HepG2 (cell line): ENCODE data around the gene UBAC1. TPM values are rescaled to one million over a fixed set of nuclear protein-coding genes. Genes with fewer than 3 reads are reported as not detected.

ENCODE experiments used
- ATAC-seq: fragments of 200-7000 bp; cut with Tn5 transposase; 3 replicates; pipeline ENCODE4 v1.9.1; 2020; ENCODE audit warnings: mild to moderate bottlenecking, moderate library complexity
- Bru-seq: library from RNA; stranded (reverse); fragments of 400-500 nt; gene quantifications from one replicate; lab custom pipeline; 2021; lab: Mats Ljungman, UMichigan
- BruChase-seq, 2 experiments: library from RNA; stranded (reverse); fragments of 400-500 nt; gene quantifications; one replicate each; lab custom pipeline; 2021; lab: Mats Ljungman, UMichigan
- BruUV-seq: library from RNA; stranded (reverse); fragments of 400-500 nt; replicated peaks from 2 replicates; lab custom pipeline; 2021; lab: Mats Ljungman, UMichigan
- CTCF ChIA-PET: fragments of 300-600 bp; formaldehyde crosslinking; extraction: SDS; loops from one replicate; lab custom pipeline; 2021; ENCODE audit warnings: low total read pairs, inconsistent platforms, low intra/inter-chr PET ratio; lab: Yijun Ruan, JAX
- POLR2A ChIA-PET: fragments of 350-600 bp; sonication (Branson Sonifier 250); formaldehyde crosslinking; loops from one replicate; lab custom pipeline; 2020; ENCODE audit warnings: antibody characterized with exemption, inconsistent platforms; lab: Yijun Ruan, JAX
- DNase-seq: peaks from one replicate; pipeline ENCODE4 v3.0.0-alpha.2; 2015; ENCODE audit warnings: low spot score
- FAIRE-seq: peaks from 3 replicates; lab custom pipeline; 2011; peaks lifted over from hg19 to GRCh38; lab: Jason Lieb, UNC
- H2AFZ ChIP-seq: one replicate; pipeline ENCODE4 v1.6.1; 2011; ENCODE audit warnings: low read length, inconsistent platforms
- H3K27ac ChIP-seq: fragments of 300-600 bp; 3 replicates; pipeline ENCODE4 v1.8.0; 2011; ENCODE audit warnings: mixed run types, mild to moderate bottlenecking, mixed read lengths, low read length, inconsistent platforms; ENCODE audit not compliant: insufficient read depth; ENCODE audit errors: extremely low read length
- H3K27me3 ChIP-seq, 2 experiments: fragments of 200-600 bp in 1 of 2; 2 replicates in 1 of 2; 3 replicates in 1 of 2; pipeline versions ENCODE4 v1.6.0 to v1.8.0; 2011; ENCODE audit warnings: low read length in 2 of 2, mild to moderate bottlenecking in 2 of 2, moderate library complexity in 2 of 2, inconsistent platforms in 1 of 2; ENCODE audit not compliant: insufficient read depth in 2 of 2, control insufficient read depth in 1 of 2
- H3K36me3 ChIP-seq, 2 experiments: fragments of 200-600 bp in 1 of 2; replicated peaks in 1 of 2; 2 replicates in 1 of 2; 3 replicates in 1 of 2; pipeline versions ENCODE4 v1.5.1 to v1.8.0; 2011; ENCODE audit warnings: low read length in 2 of 2, inconsistent platforms in 1 of 2; ENCODE audit not compliant: insufficient read depth in 2 of 2, control insufficient read depth in 1 of 2
- H3K4me1 ChIP-seq: 2 replicates; pipeline ENCODE4 v1.5.1; 2012; ENCODE audit warnings: low read length, inconsistent platforms; ENCODE audit not compliant: insufficient read depth
- H3K4me2 ChIP-seq: 2 replicates; pipeline ENCODE4 v1.6.0; 2011; ENCODE audit warnings: low read depth, low read length, inconsistent platforms
- H3K4me3 ChIP-seq, 3 experiments: fragments of 200-600 bp in 1 of 3; sonication (generic), shearing (Covaris generic) in 1 of 3; replicated peaks in 1 of 3; 2 replicates each; pipeline ENCODE4 v1.5.1; 2011 to 2016; ENCODE audit warnings: low read length in 3 of 3, inconsistent platforms in 2 of 3, low read depth in 2 of 3, mild to moderate bottlenecking in 2 of 3, control low read depth in 1 of 3, mixed read lengths in 1 of 3; ENCODE audit not compliant: insufficient read depth in 1 of 3
- H3K79me2 ChIP-seq: one replicate; pipeline ENCODE4 v1.6.1; 2011; ENCODE audit warnings: low read length, inconsistent platforms; ENCODE audit not compliant: insufficient read depth
- H3K9ac ChIP-seq: 2 replicates; pipeline ENCODE4 v1.6.0; 2011; ENCODE audit warnings: mild to moderate bottlenecking, low read depth, low read length, inconsistent platforms; ENCODE audit not compliant: insufficient read depth
- H3K9me3 ChIP-seq: 2 replicates; pipeline ENCODE4 v1.5.1; 2012; ENCODE audit warnings: mild to moderate bottlenecking, low read length
- H4K20me1 ChIP-seq: 2 replicates; pipeline ENCODE4 v1.6.0; 2011; ENCODE audit warnings: inconsistent platforms, mild to moderate bottlenecking, low read length, moderate library complexity; ENCODE audit not compliant: insufficient read depth
- ATF1 ChIP-seq: IDR thresholded peaks from 2 replicates; pipeline ENCODE4 v1.6.1; 2016; ENCODE audit warnings: mild to moderate bottlenecking, control low read depth
- FOXA3 ChIP-seq: IDR thresholded peaks from 2 replicates; pipeline ENCODE4 v1.6.1; 2016; ENCODE audit warnings: missing genetic modification reagents, missing compliant biosample characterization
- KIAA2018 ChIP-seq: sonication (generic); formaldehyde crosslinking; IDR thresholded peaks from 2 replicates; pipeline ENCODE4 v1.5.0; 2020; ENCODE audit warnings: mild to moderate bottlenecking, missing genetic modification reagents, borderline replicate concordance
- ZBTB8A ChIP-seq: sonication (generic); formaldehyde crosslinking; IDR thresholded peaks from 2 replicates; pipeline ENCODE4 v1.4.0; 2020; ENCODE audit warnings: mild to moderate bottlenecking, low read depth, missing genetic modification reagents, borderline replicate concordance
- ZNF550 ChIP-seq: sonication (generic); formaldehyde crosslinking; IDR thresholded peaks from 2 replicates; pipeline ENCODE4 v1.4.0; 2020; ENCODE audit warnings: mild to moderate bottlenecking, missing genetic modification reagents, borderline replicate concordance
- WGBS: methylation state at CpG from one replicate; pipeline ENCODE4 v1.1.6; 2017; ENCODE audit warnings: low lambda C conversion rate; 5-methylcytosine and 5-hydroxymethylcytosine counted together
- in situ Hi-C: cut with HindIII; loops from 2 replicates; pipeline ENCODE4 v1.10.0; 2017; ENCODE audit warnings: low pct_unique_long_range_greater_than_20kb; ENCODE audit not compliant: extremely low pct_ligation_motif_present
- intact Hi-C: fragments of 100-400 bp; cut with micrococcal nuclease; formaldehyde crosslinking; loops from one replicate; pipeline ENCODE4 v1.10.0; 2022; ENCODE audit not compliant: unreplicated experiment
- long read RNA-seq, 2 experiments: library from RNA in 1 of 2; library from polyadenylated mRNA in 1 of 2; stranded (forward) in 1 of 2; unstranded in 1 of 2; transcript quantifications; one replicate each; pipeline ENCODE4 v2.0.0, GENCODE V29; 2019 to 2022
- polyA minus RNA-seq, 3 experiments: library from RNA; depleted of rRNA, polyadenylated mRNA; stranded (reverse); fragments of >200 nt; gene quantifications; 2 replicates each; pipeline ENCODE4 v1.2.3, GENCODE V29; 2011; ENCODE audit warnings: low replicate concordance in 1 of 3
- polyA plus RNA-seq, 8 experiments: library from polyadenylated mRNA; depleted of rRNA in 3 of 8; stranded (reverse) in 7 of 8; unstranded in 1 of 8; fragments of >200 nt; fragmentation: Illumina TruSeq in 4 of 8; extraction: Trizol in 4 of 8; gene quantifications; 2 replicates each; pipeline versions ENCODE4 v1.2.1 to v1.2.3, GENCODE V29; 2011 to 2016; ENCODE audit warnings: low read depth in 4 of 8, missing spikeins in 1 of 8, mixed read lengths in 1 of 8; ENCODE audit not compliant: insufficient read depth in 1 of 8
- total RNA-seq, 5 experiments: library from RNA; depleted of rRNA; stranded (reverse); fragments of >200 nt; fragmentation: Illumina TruSeq; extraction: Trizol; gene quantifications; 2 replicates each; pipeline ENCODE4 v1.2.3, GENCODE V29; 2016; ENCODE audit warnings: low read depth in 1 of 5
- TF ChIP-seq, protein P1 (sequence below): sonication (generic); formaldehyde crosslinking; conservative IDR thresholded peaks from 2 replicates; pipeline ENCODE4 v1.4.0; 2020; ENCODE audit warnings: missing genetic modification reagents

UBAC1 gene, protein sequence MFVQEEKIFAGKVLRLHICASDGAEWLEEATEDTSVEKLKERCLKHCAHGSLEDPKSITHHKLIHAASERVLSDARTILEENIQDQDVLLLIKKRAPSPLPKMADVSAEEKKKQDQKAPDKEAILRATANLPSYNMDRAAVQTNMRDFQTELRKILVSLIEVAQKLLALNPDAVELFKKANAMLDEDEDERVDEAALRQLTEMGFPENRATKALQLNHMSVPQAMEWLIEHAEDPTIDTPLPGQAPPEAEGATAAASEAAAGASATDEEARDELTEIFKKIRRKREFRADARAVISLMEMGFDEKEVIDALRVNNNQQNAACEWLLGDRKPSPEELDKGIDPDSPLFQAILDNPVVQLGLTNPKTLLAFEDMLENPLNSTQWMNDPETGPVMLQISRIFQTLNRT
- 28.7 and 32.2 TPM in 2 replicates for total RNA-seq (2016; rRNA removed; fragmentation: Illumina TruSeq; extraction: Trizol)
- total RNA-seq (2016; cell fraction: cytosol; rRNA removed; fragmentation: Illumina TruSeq; extraction: Trizol; ENCODE audit: low read depth), result 64.3 and 65.0 TPM in 2 replicates
- total RNA-seq (2016; cell fraction: insoluble cytoplasmic fraction; rRNA removed; fragmentation: Illumina TruSeq; extraction: Trizol), result 24.0 and 31.6 TPM in 2 replicates
- 72.1 and 78.0 TPM in 2 replicates for total RNA-seq (2016; cell fraction: membrane; rRNA removed; fragmentation: Illumina TruSeq; extraction: Trizol)
- 18.2 and 19.5 TPM in 2 replicates for total RNA-seq (2016; cell fraction: nucleus; rRNA removed; fragmentation: Illumina TruSeq; extraction: Trizol)
- polyA plus RNA-seq (2011; rRNA removed), result 30.2 and 34.1 TPM in 2 replicates
- polyA plus RNA-seq (2011; cell fraction: cytosol; rRNA removed), result 21.2 and 27.8 TPM in 2 replicates
- 62.0 and 64.4 TPM in 2 replicates for polyA plus RNA-seq (2011; cell fraction: nucleus; rRNA removed)
- 11.8 and 12.0 TPM in 2 replicates for polyA plus RNA-seq (2012)
- polyA plus RNA-seq (2016; cell fraction: cytosol; fragmentation: Illumina TruSeq; extraction: Trizol; ENCODE audit: low read depth), result 61.3 and 64.0 TPM in 2 replicates
- 30.7 and 32.1 TPM in 2 replicates for polyA plus RNA-seq (2016; cell fraction: insoluble cytoplasmic fraction; fragmentation: Illumina TruSeq; extraction: Trizol; ENCODE audit: low read depth)
- polyA plus RNA-seq (2016; cell fraction: membrane; fragmentation: Illumina TruSeq; extraction: Trizol; ENCODE audit: low read depth), result 65.3 TPM in 2 replicates
- 36.3 and 39.7 TPM in 2 replicates for polyA plus RNA-seq (2016; cell fraction: nucleus; fragmentation: Illumina TruSeq; extraction: Trizol; ENCODE audit: insufficient read depth, low read depth)
- polyA minus RNA-seq (2011; rRNA and poly(A)+ RNA removed; ENCODE audit: low replicate concordance), result 13.4 and 58.0 TPM in 2 replicates
- polyA minus RNA-seq (2011; cell fraction: cytosol; rRNA and poly(A)+ RNA removed), result 6.0 and 8.0 TPM in 2 replicates
- polyA minus RNA-seq (2011; cell fraction: nucleus; rRNA and poly(A)+ RNA removed), result 11.2 and 18.6 TPM in 2 replicates
- Bru-seq, nascent RNA, result percentile 47 among the genes with signal in this experiment
- percentile 60 among the genes with signal in this experiment for BruChase-seq, experiment 1, labeled RNA remaining after a 6-hour chase
- BruChase-seq, experiment 2, labeled RNA remaining after a 2-hour chase, result percentile 57 among the genes with signal in this experiment
- long read RNA-seq, experiment 1, transcript UBAC1-201 (10 exons, 1,867 nt), result major isoform, 17 of 26 reads
- long read RNA-seq, experiment 1, partial matches to known transcripts, result 6 of 26 reads
- long read RNA-seq, experiment 1, other reads (novel, unspliced or antisense), result 3 of 26 reads
- long read RNA-seq, experiment 2, transcript UBAC1-201 (10 exons, 1,867 nt), result major isoform, 17 of 32 reads
- long read RNA-seq, experiment 2, partial matches to known transcripts, result 9 of 32 reads
- long read RNA-seq, experiment 2, other reads (novel, unspliced or antisense), result 6 of 32 reads

- Histone ChIP-seq H4K20me1 (peaks cover 3% of the 10 kb centered on the region; the same call in 1 of the 2 replicates), H3K4me3 (peak within 1 kb of the TSS; percentile 90 to 98 (median 92)), H3K9ac (peak within 1 kb of the TSS; percentile 78), H3K36me3 (0 out of 5 replicates have a peak, but pooled peaks cover 0 to 2% of the 10 kb centered on the region in 2 experiments), H3K27me3 (peaks cover 6 to 25% of the 10 kb centered on the region in 2 experiments; a peak in 3 of 5 replicates), H2AFZ (peak within 1 kb of the TSS; percentile 64), H3K4me1 (peaks cover 34% of the 10 kb centered on the region), H3K4me2 (peak within 1 kb of the TSS; percentile 97), H3K9me3 (no peaks in the 10 kb centered on the region), H3K79me2 (peaks cover 36% of the 10 kb centered on the region), H3K27ac (peak within 1 kb of the TSS; percentile 69)
- CTCF ChIA-PET, result no interaction called here
- DNase-seq, result peak; percentile 87
- in situ Hi-C loops (loop anchor here (10.0 kb wide), 1 partner anchor 144 kb away; no protein-coding TSS in a partner anchor), intact Hi-C loops (no loop called here)
- BruUV-seq, result no TSS peak
- POLR2A ChIA-PET, result interaction anchor here (1.5 to 2.1 kb wide), 3 partner anchors 33 to 158 kb away, joined by 3 to 6 read pairs (median 6); no protein-coding TSS in a partner anchor
- peak; percentile 59 for FAIRE-seq
- ATAC-seq, result peak; percentile 81
- 0% methylated on average over 15 of the region's 53 CpGs for WGBS
- peak; percentile 93 for TF ChIP-seq ATF1 (CRISPR knock-in tag)
- TF ChIP-seq, protein P1, sequence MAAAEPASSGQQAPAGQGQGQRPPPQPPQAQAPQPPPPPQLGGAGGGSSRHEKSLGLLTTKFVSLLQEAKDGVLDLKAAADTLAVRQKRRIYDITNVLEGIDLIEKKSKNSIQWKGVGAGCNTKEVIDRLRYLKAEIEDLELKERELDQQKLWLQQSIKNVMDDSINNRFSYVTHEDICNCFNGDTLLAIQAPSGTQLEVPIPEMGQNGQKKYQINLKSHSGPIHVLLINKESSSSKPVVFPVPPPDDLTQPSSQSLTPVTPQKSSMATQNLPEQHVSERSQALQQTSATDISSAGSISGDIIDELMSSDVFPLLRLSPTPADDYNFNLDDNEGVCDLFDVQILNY (CRISPR knock-in tag), result peak; percentile 28; the same call in 1 of the 2 replicates
- no peak for TF ChIP-seq ZNF550 (CRISPR knock-in tag)
- TF ChIP-seq ZBTB8A (CRISPR knock-in tag), result no peak
- peak; percentile 22; the same call in 1 of the 2 replicates for TF ChIP-seq FOXA3 (CRISPR knock-in tag)
- TF ChIP-seq KIAA2018, result no peak
Measured at GRCh38 chr9:135961277-135961715, at the start of gene UBAC1. TSS of gene UBAC1 (minus strand) at chr9:135961373. CDS start at chr9:135961162, 211 bp downstream.
